Cerebellar cortex (tissue), 1 donor: Measurements from ENCODE around the gene TMEM209.
"Not testable (repeated sequence)": the region's sequence is repeated elsewhere in the genome, so short reads cannot be mapped to it uniquely, and the experiment has no call there.

Source experiments
- DNase-seq: peaks from one replicate; pipeline ENCODE4 v3.0.0-alpha.2; 2015; ENCODE audit warnings: low spot score

The TMEM209 gene

DNA sequence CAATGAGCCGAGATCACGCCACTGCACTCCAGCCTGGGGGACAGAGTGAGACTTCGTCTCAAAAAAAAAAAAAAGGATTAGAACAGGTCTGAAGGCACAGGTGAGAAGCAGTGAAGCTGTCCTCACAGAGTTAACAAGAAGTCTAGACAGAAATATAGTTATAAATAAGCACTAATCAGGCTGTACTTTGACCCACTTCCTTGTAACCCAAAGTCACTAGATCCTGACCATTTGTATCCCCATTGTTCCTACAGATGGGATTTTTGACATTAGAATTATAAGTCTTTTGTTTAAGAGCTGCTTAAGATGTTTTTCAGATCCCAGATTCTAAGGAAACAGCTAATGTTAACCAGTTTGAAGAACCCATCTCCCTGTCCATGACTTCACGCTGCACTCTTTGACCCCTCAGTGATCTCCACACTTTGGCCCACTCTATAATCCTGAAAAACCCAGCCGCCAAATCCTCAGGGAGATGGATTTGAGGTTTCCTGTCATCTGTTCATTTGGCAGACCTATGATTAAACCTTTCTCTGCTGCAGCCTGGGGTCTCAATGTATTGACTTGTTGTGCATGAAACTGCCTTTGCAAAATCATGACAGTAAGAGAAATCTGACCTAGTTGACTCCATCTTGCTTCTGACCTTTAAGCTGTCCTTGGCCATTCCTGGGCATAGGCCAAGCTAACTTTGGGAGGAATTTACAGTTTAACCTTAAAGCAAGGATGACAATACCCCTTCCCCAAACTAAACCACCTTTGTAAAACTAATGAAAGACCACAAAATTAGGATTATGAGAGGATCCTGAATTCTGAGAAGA, 13.8 kb upstream of the TMEM209 start:
- no peak for DNase-seq

- no peak for DNase-seq
Measured at GRCh38 chr7:130216750-130217149, 11.5 kb upstream of the TMEM209 start.

- no peak for DNase-seq
Measured at GRCh38 chr7:130216025-130216424, 10.8 kb upstream of the TMEM209 start.

DNA sequence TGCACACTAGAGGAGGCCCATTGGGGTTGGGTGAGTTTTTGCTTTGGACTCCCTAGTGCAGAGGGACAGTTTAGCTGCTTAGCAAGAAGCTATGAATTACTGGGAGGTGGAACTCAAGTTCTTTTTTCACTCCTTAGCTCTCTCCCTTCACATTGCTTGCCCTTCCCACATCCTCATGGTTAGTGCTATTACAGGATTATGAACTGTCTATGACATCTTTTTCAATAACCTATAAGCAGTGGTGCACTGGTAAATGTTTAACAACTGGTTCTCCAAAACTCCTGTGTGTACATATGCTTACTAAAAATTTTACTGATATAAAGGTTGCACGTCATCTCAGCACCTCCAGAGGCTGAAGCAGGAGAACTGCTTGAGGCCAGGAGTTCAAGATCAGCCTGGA, 8.6 kb upstream of the TMEM209 start:
- no peak for DNase-seq

GRCh38 chr7:130210181-130210935, 5.2 kb upstream of the TMEM209 start:
- no peak for DNase-seq

GRCh38 chr7:130208516-130208915, 3.3 kb upstream of the TMEM209 start:
- DNase-seq, result no peak

GRCh38 chr7:130207642-130208041, 2.4 kb upstream of the TMEM209 start, which contains the start of gene SSMEM1:
Gene SSMEM1 (plus strand): TSS chr7:130207860. CDS start chr7:130207911, 51 bp downstream.
- no peak for DNase-seq

DNA sequence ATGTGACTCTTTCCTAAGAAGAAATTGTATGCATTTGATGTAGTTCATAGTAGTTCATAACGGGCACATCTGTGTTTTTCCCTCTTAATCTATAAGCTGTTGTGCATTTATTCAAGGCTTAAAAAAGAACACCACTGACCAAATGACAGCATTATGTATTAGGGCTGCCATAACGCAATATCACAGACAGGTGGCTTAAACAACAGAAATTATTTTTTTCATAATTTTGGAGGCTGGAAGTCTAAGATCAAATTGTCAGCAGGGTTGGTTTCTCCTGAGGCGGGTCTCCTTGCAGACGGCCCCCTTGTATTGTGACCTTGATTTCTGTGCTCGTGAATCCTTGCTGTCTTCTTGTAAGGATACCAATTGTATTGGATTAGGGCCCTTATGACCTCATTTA, 1.8 kb upstream of the TMEM209 start:
- DNase-seq, result no peak

- no peak for DNase-seq
Measured at GRCh38 chr7:130201796-130202195, 3.4 kb downstream of the TMEM209 start.

DNA sequence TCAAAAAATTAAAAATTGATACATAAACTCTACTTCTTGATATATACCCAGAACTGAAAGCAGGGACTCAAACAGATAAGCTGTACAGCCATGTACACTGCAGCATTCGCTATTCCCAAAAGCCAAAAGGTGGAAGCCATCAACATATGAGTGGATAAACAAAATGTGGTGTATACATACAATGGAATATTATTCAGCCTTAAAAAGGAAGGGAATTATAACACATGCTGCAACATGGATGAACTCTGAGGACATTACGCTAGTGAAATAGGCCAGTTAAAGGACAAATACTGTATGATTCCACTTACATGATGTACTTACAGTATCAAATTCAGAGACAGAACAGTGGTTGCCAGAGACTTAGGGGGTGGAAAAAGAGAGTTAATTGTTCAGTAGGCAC, 8.1 kb downstream of the TMEM209 start:
- no peak for DNase-seq

GRCh38 chr7:130196476-130196875, 8.7 kb downstream of the TMEM209 start:
- DNase-seq, result no peak

- no peak for DNase-seq
Measured at GRCh38 chr7:130195396-130195795, 9.8 kb downstream of the TMEM209 start.

DNA sequence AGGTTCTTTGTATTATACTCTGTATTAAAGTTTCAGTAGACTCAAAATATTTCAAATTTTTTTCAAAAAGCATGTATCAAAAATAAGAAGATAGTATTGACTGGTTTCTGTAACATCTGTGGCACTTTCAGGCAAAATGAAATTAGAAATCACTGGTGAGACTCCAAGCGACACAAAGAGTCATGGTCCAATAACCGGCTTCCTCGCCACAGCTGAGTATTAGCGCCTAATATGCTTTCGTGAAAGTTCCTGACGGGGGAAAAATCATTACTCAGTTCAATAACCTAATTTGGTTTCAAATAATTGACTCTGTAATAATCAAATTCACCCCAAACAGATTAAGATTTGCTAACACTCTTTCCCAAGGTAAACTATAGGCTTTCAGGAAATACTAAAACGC, 13.4 kb downstream of the TMEM209 start:
- DNase-seq, result no peak

DNA sequence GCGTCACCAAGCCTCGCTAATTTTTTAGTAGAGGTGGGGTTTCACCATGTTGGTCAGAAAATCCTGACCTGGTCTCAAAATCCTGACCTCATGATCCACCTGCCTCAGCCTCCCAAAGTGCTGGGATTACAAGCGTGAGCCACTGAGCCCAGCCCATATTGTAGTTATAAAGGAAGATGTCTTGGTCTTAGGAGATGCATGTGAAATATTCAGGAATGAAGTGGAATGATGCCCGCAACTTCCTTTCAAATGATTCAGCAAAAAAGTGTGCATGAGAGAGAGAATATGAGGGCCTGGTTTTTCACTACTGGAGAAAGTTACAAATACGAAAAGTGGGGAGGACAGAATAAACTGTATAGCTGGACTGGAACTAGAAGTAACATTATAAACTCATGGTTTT, 15.9 kb downstream of the TMEM209 start:
- no peak for DNase-seq

- no peak for DNase-seq
Measured at GRCh38 chr7:130187360-130187759, 17.8 kb downstream of the TMEM209 start.

- not testable (repeated sequence) for DNase-seq
Measured at GRCh38 chr7:130184349-130184748, 20.9 kb downstream of the TMEM209 start.

DNA sequence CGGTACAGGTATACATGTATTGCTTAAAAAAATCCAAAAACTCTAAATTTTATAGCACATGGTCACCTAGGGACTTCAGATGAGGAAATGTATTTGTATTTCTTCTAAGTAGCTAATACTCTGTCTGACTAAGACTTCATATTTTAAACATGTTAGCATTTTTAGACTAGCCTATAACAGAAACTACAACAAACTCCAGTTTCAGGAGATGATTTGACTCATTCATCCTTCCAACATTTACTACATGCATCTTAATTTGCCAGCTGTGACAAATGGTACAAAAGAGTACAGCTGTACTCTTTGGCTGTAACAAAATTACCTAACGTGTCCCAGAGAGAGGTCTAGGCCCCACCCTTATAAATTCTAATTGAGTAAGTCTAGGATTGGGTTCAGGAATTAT, 22.2 kb downstream of the TMEM209 start:
- no peak for DNase-seq

- DNase-seq, result no peak
Measured at GRCh38 chr7:130181263-130181605, 24.0 kb downstream of the TMEM209 start.

DNA sequence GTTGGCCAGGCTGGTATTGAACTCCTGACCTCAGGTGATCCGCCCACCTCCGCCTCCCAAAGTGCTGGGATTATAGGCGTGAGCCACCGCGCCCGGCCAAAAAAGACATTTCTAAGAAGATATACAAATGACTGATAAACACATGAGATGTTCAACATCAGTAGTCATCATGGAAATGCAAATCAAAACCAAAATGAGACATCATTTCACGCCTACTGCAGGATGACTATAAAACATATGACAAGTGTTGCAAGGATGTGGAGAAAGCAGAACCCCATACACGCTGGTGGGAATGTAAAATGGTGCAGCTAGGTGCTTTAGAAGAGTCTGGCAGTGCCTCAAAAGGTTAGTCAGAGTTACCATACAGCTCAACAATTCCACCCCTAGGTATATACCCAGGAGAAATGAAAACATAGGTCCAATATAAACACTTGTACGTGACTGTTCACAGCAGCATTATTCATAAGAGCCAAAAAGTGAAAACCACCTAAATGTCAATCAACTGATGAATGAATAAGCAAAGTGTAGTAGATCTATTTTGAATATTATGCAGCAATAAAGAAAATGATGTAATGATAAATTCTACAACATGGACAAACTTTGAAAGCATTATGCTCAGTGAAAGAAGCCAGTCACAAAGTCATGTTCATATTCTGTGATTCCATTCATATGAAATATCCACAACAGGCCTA, 24.5 kb downstream of the TMEM209 start:
- DNase-seq, result no peak

DNA sequence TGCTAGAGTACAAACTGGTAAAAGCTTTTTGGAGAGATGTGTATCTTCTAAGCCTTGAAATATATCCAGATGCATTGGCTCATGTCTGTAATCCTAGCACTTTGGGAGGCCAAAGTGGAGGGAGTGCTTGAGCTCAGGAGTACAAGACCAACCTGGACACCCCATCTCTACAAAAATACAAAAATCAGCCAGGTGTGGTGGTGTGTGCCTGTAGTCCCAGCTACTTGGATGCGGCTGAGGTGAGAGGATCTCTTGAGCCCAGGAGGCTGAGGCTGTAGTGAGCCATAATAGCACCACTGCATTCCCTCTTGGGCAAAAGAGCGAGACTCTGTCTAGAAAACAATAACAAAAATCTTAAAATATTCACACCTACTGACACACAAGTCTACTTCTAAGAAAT, 25.6 kb downstream of the TMEM209 start:
- no peak for DNase-seq

- DNase-seq, result no peak
Measured at GRCh38 chr7:130178251-130178650, 27.0 kb downstream of the TMEM209 start.

DNA sequence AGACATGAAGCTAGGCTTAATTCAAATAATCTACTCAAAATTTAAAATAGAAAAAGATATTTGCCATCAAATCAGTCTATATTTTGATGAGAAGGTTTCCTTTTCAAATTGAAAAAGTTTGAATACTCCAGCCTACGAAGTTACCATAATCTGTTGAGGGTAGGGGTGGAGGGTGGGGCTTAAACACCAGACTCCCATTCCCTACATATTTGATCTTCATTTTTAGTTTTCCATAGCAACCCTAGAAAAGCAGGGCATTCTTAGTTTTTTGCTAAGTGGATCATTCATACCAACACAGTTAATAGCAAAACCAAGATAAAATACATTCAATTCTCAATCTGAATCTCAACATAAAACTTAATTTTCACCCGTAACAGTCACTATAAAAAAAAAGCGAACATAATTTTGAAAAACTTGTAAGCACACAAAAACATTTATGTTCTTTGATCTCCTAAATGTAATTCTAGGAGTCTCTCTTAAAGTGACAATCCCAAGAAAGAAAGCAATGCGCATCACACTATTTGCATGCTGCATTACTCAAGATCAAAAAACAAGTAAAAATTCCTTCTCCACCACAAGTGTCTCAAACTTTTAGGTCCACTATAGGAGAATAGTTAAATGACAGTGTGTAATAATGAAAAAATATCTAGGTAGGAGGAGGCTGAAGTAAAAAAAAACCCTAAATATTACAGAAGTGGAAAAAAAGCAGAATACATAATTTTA, 30.8 kb downstream of the TMEM209 start:
- DNase-seq, result no peak
